Testis (tissue), 3 donors: Measurements from ENCODE around the gene CD1B. TPM values are rescaled to one million over a fixed set of nuclear protein-coding genes. Genes with fewer than 3 reads are reported as not detected.
"Not testable (repeated sequence)": the region's sequence is repeated elsewhere in the genome, so short reads cannot be mapped to it uniquely, and the experiment has no call there.

Experiments used
- DNase-seq: peaks from one replicate; pipeline ENCODE4 v3.0.0-alpha.2; 2019
- H3K27ac ChIP-seq, 2 donors: fragments of 200-600 bp; sonication (generic); one replicate each; pipeline ENCODE4 v1.5.1; 2019
- H3K27me3 ChIP-seq: fragments of 200-600 bp; sonication (generic); one replicate; pipeline ENCODE4 v1.5.1; 2019
- H3K36me3 ChIP-seq: fragments of 200-600 bp; sonication (generic); one replicate; pipeline ENCODE4 v1.5.1; 2017; ENCODE audit warnings: low read depth; ENCODE audit errors: missing control alignments
- H3K4me1 ChIP-seq: fragments of 200-600 bp; sonication (generic); one replicate; pipeline ENCODE4 v1.5.1; 2019
- H3K4me3 ChIP-seq, 2 donors: fragments of 200-600 bp; sonication (generic); one replicate each; pipeline ENCODE4 v1.5.1; 2017 to 2019
- H3K9me3 ChIP-seq: fragments of 200-600 bp; sonication (generic); one replicate; pipeline ENCODE4 v1.5.1; 2017
- CTCF ChIP-seq, 3 experiments: fragments of 450-650 bp in 2 of 3; fragments of 200-600 bp in 1 of 3; sonication (generic) in 1 of 3; IDR thresholded peaks; one replicate each; pipeline ENCODE4 v1.5.1; 2016 to 2019; ENCODE audit warnings: antibody characterized with exemption in 3 of 3, mild to moderate bottlenecking in 2 of 3, moderate library complexity in 1 of 3
- POLR2A ChIP-seq: fragments of 450-650 bp; IDR thresholded peaks from one replicate; pipeline ENCODE4 v1.6.1; 2017; ENCODE audit warnings: antibody characterized with exemption, mild to moderate bottlenecking, moderate library complexity
- WGBS, 2 donors: methylation state at CpG; one replicate each; pipeline ENCODE4 v1.1.5; 2018; 5-methylcytosine and 5-hydroxymethylcytosine counted together
- intact Hi-C: fragments of 100-400 bp; cut with DNase I; formaldehyde crosslinking; loops from one replicate; pipeline ENCODE4 v1.15.1; 2023; ENCODE audit warnings: low total_unique reads
- polyA plus RNA-seq: library from polyadenylated mRNA; stranded (reverse); fragments of 350-450 nt; fragmentation: Illumina TruSeq; extraction: RNeasy Lipid Tissue Mini Kit (QIAGEN cat#74804); gene quantifications from one replicate; pipeline ENCODE4 v1.2.3, GENCODE V29; 2014; ENCODE audit warnings: low read depth, low replicate concordance; ENCODE audit not compliant: insufficient read depth
- total RNA-seq, 2 donors: library from RNA; depleted of rRNA; stranded (reverse); fragments of >200 nt; gene quantifications; one replicate each; pipeline ENCODE4 v1.2.3, GENCODE V29; 2016

The CD1B gene
- total and polyA plus RNA-seq, 3 donors from 2014 or later, result 0.30 TPM; not detected in 2

DNA sequence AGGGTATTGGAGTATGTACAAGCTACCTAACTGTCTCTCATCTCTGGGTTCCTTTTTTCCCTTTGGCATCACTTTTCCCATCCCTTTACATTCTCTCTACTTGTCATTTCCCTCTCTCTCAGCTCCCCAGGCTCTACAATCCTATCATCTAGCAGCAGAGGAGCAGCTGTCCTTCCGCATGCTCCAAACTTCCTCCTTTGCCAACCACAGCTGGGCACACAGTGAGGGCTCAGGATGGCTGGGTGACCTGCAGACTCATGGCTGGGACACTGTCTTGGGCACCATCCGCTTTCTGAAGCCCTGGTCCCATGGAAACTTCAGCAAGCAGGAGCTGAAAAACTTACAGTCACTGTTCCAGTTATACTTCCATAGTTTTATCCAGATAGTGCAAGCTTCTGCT is 22.9 kb upstream of the CD1B start:
- Histone ChIP-seq H3K9me3 (no peaks in the 10 kb centered on the region), H3K36me3 (no peaks in the 10 kb centered on the region), H3K27ac (no peak overlapping the region), H3K4me3 (no peak overlapping the region), H3K27me3 (no peaks in the 10 kb centered on the region), H3K4me1 (no peaks in the 10 kb centered on the region)
- intact Hi-C loops, result no loop called here
- 76 to 91% methylated on average over 2 of the region's 2 CpGs for WGBS, 2 donors
- no peak for DNase-seq
- TF ChIP-seq POLR2A (no peak), CTCF (IDR thresholded peaks at IDR 0.05) (no peak)

DNA sequence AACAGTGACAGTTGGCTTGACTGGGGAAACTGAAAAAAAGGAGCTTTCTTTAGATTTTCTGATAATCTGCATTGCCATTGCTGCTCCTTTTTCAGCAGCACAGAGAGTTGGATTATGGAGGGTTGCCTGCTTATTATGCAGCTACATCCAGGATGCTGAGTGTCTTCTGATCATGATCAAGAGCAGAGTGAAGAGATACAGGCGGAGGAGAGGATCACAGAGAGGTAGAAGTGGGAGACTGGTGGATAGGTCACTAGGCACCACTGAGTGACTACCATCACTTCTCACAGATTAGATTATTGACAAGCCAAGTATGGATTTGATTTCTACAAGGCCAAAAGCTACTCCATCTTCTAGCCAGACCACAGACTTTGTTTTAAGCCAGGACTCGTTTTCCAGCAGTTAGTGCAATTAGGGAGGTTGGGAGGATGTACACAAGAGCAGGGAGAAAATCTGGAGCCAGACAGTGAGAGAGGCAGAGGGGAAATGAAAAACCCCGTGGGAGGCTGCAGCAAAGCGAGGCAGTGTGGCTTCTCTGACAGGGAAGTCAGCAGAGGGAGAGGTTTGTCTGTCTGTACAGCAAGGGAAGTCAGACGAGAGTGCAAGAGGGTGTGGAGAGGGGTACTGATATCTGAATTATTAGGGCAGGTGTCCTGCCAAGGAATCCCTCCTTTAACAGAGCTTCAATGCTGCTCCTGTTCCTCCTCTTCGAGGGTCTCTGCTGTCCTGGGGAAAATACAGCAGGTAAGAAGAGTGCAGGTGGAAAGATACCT is 22.2 kb upstream of the CD1B start, which contains the start of gene CD1E:
Gene CD1E (plus strand): TSS at position 592 of the 773 bp plus-strand sequence. CDS start 95 bp downstream, at position 687.
- WGBS, 2 donors, result 42 to 46% methylated on average over 6 of the region's 6 CpGs
- no peak for DNase-seq
- Histone ChIP-seq H3K36me3 (no peaks in the 10 kb centered on the region), H3K27me3 (no peaks in the 10 kb centered on the region), H3K4me1 (no peaks in the 10 kb centered on the region), H3K9me3 (no peaks in the 10 kb centered on the region), H3K27ac (no peak within 1 kb of the TSS), H3K4me3 (no peak within 1 kb of the TSS)
- no peak for TF ChIP-seq CTCF (IDR thresholded peaks at IDR 0.05)
- no peak for TF ChIP-seq POLR2A
- intact Hi-C loops, result no loop called here

DNA sequence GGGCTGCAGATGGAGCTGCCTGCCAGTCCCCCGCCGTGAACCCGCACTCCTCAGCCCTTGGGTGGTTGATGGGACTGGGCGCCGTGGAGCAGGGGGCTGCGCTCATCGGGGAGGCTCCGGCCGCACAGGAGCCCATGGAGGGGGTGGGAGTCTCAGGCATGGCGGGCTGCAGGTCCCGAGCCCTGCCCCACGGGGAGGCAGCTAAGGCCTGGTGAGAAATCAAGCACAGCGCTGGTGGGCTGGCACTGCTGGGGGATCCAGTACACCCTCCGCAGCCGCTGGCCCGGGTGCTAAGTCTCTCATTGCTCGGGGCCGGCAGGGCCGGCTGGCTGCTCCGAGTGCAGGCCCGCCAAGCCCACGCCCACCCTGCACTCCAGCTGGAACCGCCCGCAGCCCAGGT is 17.6 kb upstream of the CD1B start:
- WGBS, 2 donors, result 80 to 93% methylated on average over 6 to 10 of the region's 24 CpGs

DNA sequence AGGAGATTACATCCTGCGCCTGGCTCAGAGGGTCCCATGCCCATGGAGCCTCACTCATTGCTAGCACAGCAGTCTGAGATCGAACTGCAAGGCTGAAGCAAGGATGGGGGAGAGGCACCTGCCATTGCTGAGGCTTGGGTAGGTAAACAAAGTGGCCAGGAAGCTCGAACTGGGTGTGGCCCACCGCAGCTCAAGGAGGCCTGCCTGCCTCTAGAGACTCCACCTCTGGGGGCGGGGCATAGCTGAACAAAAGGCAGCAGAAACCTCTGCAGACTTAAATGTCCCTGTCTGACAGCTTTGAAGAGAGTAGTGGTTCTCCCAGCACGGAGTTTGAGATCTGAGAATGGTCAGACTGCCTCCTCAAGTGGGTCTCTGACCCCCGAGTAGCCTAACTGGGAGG is 5.1 kb upstream of the CD1B start:
- H3K27me3 ChIP-seq, H3K4me3 ChIP-seq, H3K4me1 ChIP-seq, H3K9me3 ChIP-seq, H3K27ac ChIP-seq, intact Hi-C loops, H3K36me3 ChIP-seq, DNase-seq: not testable (repeated sequence)
- 74 to 77% methylated on average over 5 to 7 of the region's 7 CpGs for WGBS, 2 donors

More for the DNA sequence above, 17.6 kb upstream of the CD1B start:
- intact Hi-C loops, H3K27me3 ChIP-seq, H3K36me3 ChIP-seq, H3K27ac ChIP-seq, H3K4me1 ChIP-seq, H3K9me3 ChIP-seq, DNase-seq: not testable (repeated sequence)
- peak overlapping the region in 1 of 2 donors; percentile 20 for H3K4me3 ChIP-seq

GRCh38 chr1:158335213-158335532 is 3.8 kb upstream of the CD1B start:
- Histone ChIP-seq H3K27ac (no peak overlapping the region), H3K36me3 (no peaks in the 10 kb centered on the region), H3K4me1 (no peaks in the 10 kb centered on the region), H3K27me3 (no peaks in the 10 kb centered on the region), H3K9me3 (no peaks in the 10 kb centered on the region), H3K4me3 (no peak overlapping the region)
- intact Hi-C loops, result no loop called here
- DNase-seq, result no peak
- TF ChIP-seq POLR2A, result no peak
- TF ChIP-seq CTCF (IDR thresholded peaks at IDR 0.05), result no peak
